Measurements from ENCODE around the gene SIX5. TPM values are rescaled to one million over a fixed set of nuclear protein-coding genes. Genes with fewer than 3 reads are reported as not detected.
"Not testable (repeated sequence)": the region's sequence is repeated elsewhere in the genome, so short reads cannot be mapped to it uniquely, and the experiment has no call there.

The SIX5 gene
- total RNA-seq, 1 donor from 2014 or later, result 21.9 TPM

- no peak for DNase-seq (ENCODE audit: low spot score)
- H3K27me3 Mint-ChIP-seq (ENCODE audit: unreplicated experiment), result peaks cover 9% of the 10 kb centered on the region
- no peak for TF ChIP-seq CTCF (IDR thresholded peaks at IDR 0.05; ENCODE audit: unreplicated experiment)
- no peaks in the 10 kb centered on the region for H3K4me1 Mint-ChIP-seq (ENCODE audit: unreplicated experiment)
- H3K4me3 Mint-ChIP-seq (ENCODE audit: unreplicated experiment), result no peak overlapping the region
- H3K27ac Mint-ChIP-seq (ENCODE audit: unreplicated experiment), result no peak overlapping the region
- H3K9me3 Mint-ChIP-seq (ENCODE audit: unreplicated experiment), result no peaks in the 10 kb centered on the region
- H3K36me3 Mint-ChIP-seq (ENCODE audit: low read depth, unreplicated experiment), result peaks cover 3% of the 10 kb centered on the region
Observed at GRCh38 chr19:45753548-45753947, 15.5 kb downstream of the SIX5 start.

- TF ChIP-seq CTCF (IDR thresholded peaks at IDR 0.05; ENCODE audit: unreplicated experiment), result no peak
- no peak for DNase-seq (ENCODE audit: low spot score)
- no peaks in the 10 kb centered on the region for H3K9me3 Mint-ChIP-seq (ENCODE audit: unreplicated experiment)
- no peak overlapping the region for H3K4me3 Mint-ChIP-seq (ENCODE audit: unreplicated experiment)
- H3K36me3 Mint-ChIP-seq (ENCODE audit: low read depth, unreplicated experiment), result peaks cover 3% of the 10 kb centered on the region
- no peaks in the 10 kb centered on the region for H3K4me1 Mint-ChIP-seq (ENCODE audit: unreplicated experiment)
- H3K27me3 Mint-ChIP-seq (ENCODE audit: unreplicated experiment), result peaks cover 8% of the 10 kb centered on the region
- H3K27ac Mint-ChIP-seq (ENCODE audit: unreplicated experiment), result no peak overlapping the region
Observed at GRCh38 chr19:45752639-45753038, 16.4 kb downstream of the SIX5 start.

- H3K27ac Mint-ChIP-seq (ENCODE audit: unreplicated experiment), result peak overlapping the region; percentile 54
- H3K27me3 Mint-ChIP-seq (ENCODE audit: unreplicated experiment); H3K36me3 Mint-ChIP-seq (ENCODE audit: low read depth, unreplicated experiment): not testable (repeated sequence)
Observed at GRCh38 chr19:45751483-45751882, 17.6 kb downstream of the SIX5 start.

GRCh38 chr19:45747513-45747912 lies 21.5 kb downstream of the SIX5 start:
- peaks cover 3% of the 10 kb centered on the region for H3K27me3 Mint-ChIP-seq (ENCODE audit: unreplicated experiment)

More at GRCh38 chr19:45751483-45751882, 17.6 kb downstream of the SIX5 start:
- H3K4me3 Mint-ChIP-seq (ENCODE audit: unreplicated experiment); H3K4me1 Mint-ChIP-seq (ENCODE audit: unreplicated experiment); H3K9me3 Mint-ChIP-seq (ENCODE audit: unreplicated experiment); DNase-seq (ENCODE audit: low spot score): not testable (repeated sequence)

GRCh38 chr19:45746866-45747265 lies 22.2 kb downstream of the SIX5 start:
- DNase-seq (ENCODE audit: low spot score), result no peak
- Mint-ChIP-seq H3K27ac (ENCODE audit: unreplicated experiment) (no peak overlapping the region), H3K4me1 (ENCODE audit: unreplicated experiment) (no peaks in the 10 kb centered on the region), H3K36me3 (ENCODE audit: low read depth, unreplicated experiment) (no peaks in the 10 kb centered on the region), H3K9me3 (ENCODE audit: unreplicated experiment) (no peaks in the 10 kb centered on the region), H3K4me3 (ENCODE audit: unreplicated experiment) (no peak overlapping the region), H3K27me3 (ENCODE audit: unreplicated experiment) (peaks cover 3% of the 10 kb centered on the region)
- no peak for TF ChIP-seq CTCF (IDR thresholded peaks at IDR 0.05; ENCODE audit: unreplicated experiment)

More at GRCh38 chr19:45747513-45747912, 21.5 kb downstream of the SIX5 start:
- no peak overlapping the region for H3K27ac Mint-ChIP-seq (ENCODE audit: unreplicated experiment)
- no peak for TF ChIP-seq CTCF (IDR thresholded peaks at IDR 0.05; ENCODE audit: unreplicated experiment)
- H3K4me3 Mint-ChIP-seq (ENCODE audit: unreplicated experiment), result no peak overlapping the region
- DNase-seq (ENCODE audit: low spot score), result no peak
- H3K36me3 Mint-ChIP-seq (ENCODE audit: low read depth, unreplicated experiment), result no peaks in the 10 kb centered on the region
- no peaks in the 10 kb centered on the region for H3K4me1 Mint-ChIP-seq (ENCODE audit: unreplicated experiment)
- no peaks in the 10 kb centered on the region for H3K9me3 Mint-ChIP-seq (ENCODE audit: unreplicated experiment)
